ENCODE data around the gene MBNL2. TPM values are rescaled to one million over a fixed set of nuclear protein-coding genes. Genes with fewer than 3 reads are reported as not detected.

The MBNL2 gene
- total RNA-seq, 1 donor = 69.8 TPM

DNA sequence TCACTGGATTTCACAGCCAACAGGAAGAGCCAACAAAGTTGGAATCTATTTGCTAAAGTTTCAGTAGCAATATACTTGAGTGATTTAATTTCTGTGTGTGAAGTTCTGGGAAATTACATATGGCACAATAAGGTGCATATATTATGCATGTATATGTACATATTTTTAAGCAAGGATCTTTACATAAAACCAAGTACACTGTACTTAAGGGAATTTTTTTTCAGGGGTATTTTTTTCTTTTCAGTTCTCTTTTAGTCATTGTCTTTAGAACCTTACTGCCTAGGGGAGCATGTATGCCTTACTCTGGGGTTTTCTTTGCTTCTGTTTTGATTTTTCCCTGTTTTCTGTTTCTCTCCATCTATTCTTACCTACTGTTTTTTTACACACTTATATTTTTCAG, 219.2 kb downstream of the MBNL2 start:
- H3K4me3 ChIP-seq (ENCODE audit: insufficient read depth, low read length) = no peak overlapping the region
- no peaks in the 10 kb centered on the region for H3K27me3 ChIP-seq (ENCODE audit: insufficient read depth, low read length)
- H3K9me3 ChIP-seq (ENCODE audit: low read depth, low read length) = no peaks in the 10 kb centered on the region
- H3K36me3 ChIP-seq (ENCODE audit: insufficient read depth, low read length) = peaks cover 4% of the 10 kb centered on the region
- H3K27ac ChIP-seq (ENCODE audit: low read depth, low read length) = no peak overlapping the region
- H2AFZ ChIP-seq (ENCODE audit: low read length) = no peak overlapping the region
- no peak for DNase-seq (ENCODE audit: insufficient read length, low spot score, missing footprints)
- H3K4me2 ChIP-seq (ENCODE audit: insufficient read depth, low read length) = no peak overlapping the region
- peaks cover 35% of the 10 kb centered on the region for H3K79me2 ChIP-seq (ENCODE audit: insufficient read depth, low read length)
- no peaks in the 10 kb centered on the region for H4K20me1 ChIP-seq (ENCODE audit: insufficient read depth, low read length)
- TF ChIP-seq, protein P1, sequence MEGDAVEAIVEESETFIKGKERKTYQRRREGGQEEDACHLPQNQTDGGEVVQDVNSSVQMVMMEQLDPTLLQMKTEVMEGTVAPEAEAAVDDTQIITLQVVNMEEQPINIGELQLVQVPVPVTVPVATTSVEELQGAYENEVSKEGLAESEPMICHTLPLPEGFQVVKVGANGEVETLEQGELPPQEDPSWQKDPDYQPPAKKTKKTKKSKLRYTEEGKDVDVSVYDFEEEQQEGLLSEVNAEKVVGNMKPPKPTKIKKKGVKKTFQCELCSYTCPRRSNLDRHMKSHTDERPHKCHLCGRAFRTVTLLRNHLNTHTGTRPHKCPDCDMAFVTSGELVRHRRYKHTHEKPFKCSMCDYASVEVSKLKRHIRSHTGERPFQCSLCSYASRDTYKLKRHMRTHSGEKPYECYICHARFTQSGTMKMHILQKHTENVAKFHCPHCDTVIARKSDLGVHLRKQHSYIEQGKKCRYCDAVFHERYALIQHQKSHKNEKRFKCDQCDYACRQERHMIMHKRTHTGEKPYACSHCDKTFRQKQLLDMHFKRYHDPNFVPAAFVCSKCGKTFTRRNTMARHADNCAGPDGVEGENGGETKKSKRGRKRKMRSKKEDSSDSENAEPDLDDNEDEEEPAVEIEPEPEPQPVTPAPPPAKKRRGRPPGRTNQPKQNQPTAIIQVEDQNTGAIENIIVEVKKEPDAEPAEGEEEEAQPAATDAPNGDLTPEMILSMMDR (IDR thresholded peaks at IDR 0.05; ENCODE audit: extremely low read depth, low read depth, low read length) = no peak
- peaks cover 3% of the 10 kb centered on the region for H3K4me1 ChIP-seq (ENCODE audit: insufficient read depth, low read length)

Small RNA genes lying within 50 kb of the gene (small RNA-seq; reads per million reads assigned to genes)
- gene AL442067.1 = not detected
- gene RNA5SP37 = not detected

Other genes with a start within 250 kb of the MBNL2 start
- not detected in 2 replicates for gene OXGR1, start 227.9 kb upstream of the MBNL2 start, total RNA-seq
- 46.6 and 49.9 TPM in 2 replicates for gene RAP2A, start 211.8 kb downstream of the MBNL2 start, total RNA-seq

Data from osteoblast (primary cell).